Measurements from ENCODE around the gene S100A5. TPM values are rescaled to one million over a fixed set of nuclear protein-coding genes. Genes with fewer than 3 reads are reported as not detected.

The S100A5 gene
- total and polyA plus RNA-seq, 8 donors = not detected

GRCh38 chr1:153495536-153495935, 45.2 kb downstream of the S100A5 start:
- Histone ChIP-seq H3K4me1 (no peaks in the 10 kb centered on the region), H3K27me3 (no peaks in the 10 kb centered on the region), H3K4me3 (no peak overlapping the region), H3K36me3 (no peaks in the 10 kb centered on the region), H3K27ac (no peak overlapping the region), H3K9me3 (no peaks in the 10 kb centered on the region)
- no peak for FAIRE-seq
- ATAC-seq = no peak
- 37 to 48% methylated on average over 6 of the region's 6 CpGs for WGBS, 2 donors
- no peak for TF ChIP-seq CTCF (IDR thresholded peaks at IDR 0.05)
- no peak for DNase-seq
- intact Hi-C loops (cut with DNase I) = loop anchor here in 2 of 3 donors (5.0 kb wide), 1 partner anchor 143 kb away; no protein-coding TSS in a partner anchor

GRCh38 chr1:153494976-153495535, 45.7 kb downstream of the S100A5 start:
- no peak for FAIRE-seq
- Histone ChIP-seq H3K27ac (no peak overlapping the region), H3K27me3 (no peaks in the 10 kb centered on the region), H3K9me3 (no peaks in the 10 kb centered on the region), H3K4me3 (no peak overlapping the region), H3K4me1 (no peaks in the 10 kb centered on the region), H3K36me3 (no peaks in the 10 kb centered on the region)
- intact Hi-C loops (cut with DNase I) = loop anchor here in 2 of 3 donors (5.0 kb wide), 1 partner anchor 143 kb away; no protein-coding TSS in a partner anchor
- DNase-seq = peak; percentile 32 to 90 (median 73)
- TF ChIP-seq CTCF (IDR thresholded peaks at IDR 0.05) = peak; percentile 60 to 88 (median 85)
- 34 to 37% methylated on average over 6 of the region's 6 CpGs for WGBS, 2 donors
- peak in 3 of 4 donors; percentile 72 to 79 (median 78) for ATAC-seq

DNA sequence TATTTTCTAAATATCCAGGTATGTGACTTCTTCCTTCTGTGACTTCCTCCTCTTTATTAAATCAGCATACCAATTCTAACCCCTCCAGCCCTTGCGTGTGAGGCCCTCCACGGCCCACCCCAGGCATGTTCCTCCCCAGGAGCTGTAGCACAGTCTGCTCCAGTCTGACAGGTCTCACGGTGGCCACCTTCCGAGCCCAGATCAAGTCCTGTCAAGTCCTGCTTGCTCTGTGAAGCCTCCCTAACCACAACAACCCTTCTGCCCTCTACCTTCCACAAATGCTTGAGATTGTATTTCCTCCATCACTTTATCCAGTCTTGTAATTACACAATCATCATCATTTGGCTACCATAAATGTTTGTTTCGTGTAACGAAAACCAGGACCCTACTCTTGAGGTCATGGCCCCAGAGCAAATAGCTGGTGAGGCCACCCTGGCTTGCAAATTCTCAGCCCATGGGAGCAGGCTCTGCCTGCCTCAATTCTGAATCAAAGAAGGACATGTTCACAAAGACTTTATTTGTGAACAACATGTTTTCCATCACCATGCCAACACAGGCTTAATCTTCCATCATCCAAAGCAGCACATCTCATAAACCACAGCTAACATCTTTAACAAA, 47.3 kb downstream of the S100A5 start:
- no peak for ATAC-seq

DNA sequence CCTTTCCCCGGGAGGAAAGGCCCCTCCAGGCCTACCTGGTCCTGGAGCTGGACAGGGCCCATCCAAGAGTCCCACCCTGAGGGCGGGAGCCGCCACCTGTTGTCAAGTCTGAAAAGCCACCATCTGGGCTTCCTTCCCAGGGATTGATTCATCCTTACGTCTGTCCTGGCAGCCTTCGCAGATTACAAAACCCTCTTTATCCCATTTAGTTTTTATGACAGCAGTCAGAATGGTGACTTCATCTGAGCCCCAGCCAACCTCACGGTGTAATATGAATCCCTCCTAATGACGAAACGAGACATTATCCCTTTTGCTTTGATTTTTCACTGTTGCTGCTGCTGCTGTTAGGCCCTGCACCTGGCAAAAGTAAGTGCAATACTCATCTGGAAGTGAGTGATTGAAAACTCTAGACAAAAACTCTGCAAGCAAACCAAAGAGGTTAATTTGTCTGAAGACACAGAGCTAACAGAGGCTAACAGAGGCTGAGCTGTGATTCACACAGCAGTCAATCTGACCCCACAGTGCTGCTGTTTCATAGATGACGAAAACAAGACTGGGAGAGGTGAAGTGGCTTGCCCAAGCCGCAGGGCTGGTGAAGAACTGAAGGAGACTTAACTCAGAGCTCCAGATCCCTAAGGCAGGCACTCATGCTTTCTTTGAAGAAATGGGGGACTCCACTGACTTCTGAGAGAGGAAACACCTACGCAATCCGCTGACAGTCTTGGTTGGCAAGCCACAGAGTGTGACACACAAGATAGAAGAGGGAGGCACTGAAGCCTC, 50.3 kb downstream of the S100A5 start:
- no peaks in the 10 kb centered on the region for H3K36me3 ChIP-seq
- intact Hi-C loops (cut with DNase I) = no loop called here
- FAIRE-seq (no peak), DNase-seq (peak in 4 of 6 donors; percentile 30 to 56 (median 40)), ATAC-seq (peak; percentile 60 to 86 (median 78))
- H3K9me3 ChIP-seq = no peaks in the 10 kb centered on the region
- H3K27ac ChIP-seq = peak overlapping the region in 2 of 4 donors; percentile 34 to 45
- WGBS, 2 donors = 35 to 43% methylated on average over 12 of the region's 12 CpGs
- no peaks in the 10 kb centered on the region for H3K4me1 ChIP-seq
- no peaks in the 10 kb centered on the region for H3K27me3 ChIP-seq
- H3K4me3 ChIP-seq = no peak overlapping the region
- no peak for TF ChIP-seq CTCF (IDR thresholded peaks at IDR 0.05)

More for the DNA sequence above, 47.3 kb downstream of the S100A5 start:
- H3K4me3 ChIP-seq = no peak overlapping the region
- no peak for FAIRE-seq
- 79% methylated on average over 6 of the region's 6 CpGs for WGBS, 2 donors
- no peaks in the 10 kb centered on the region for H3K9me3 ChIP-seq
- no peak for DNase-seq
- no peaks in the 10 kb centered on the region for H3K4me1 ChIP-seq
- intact Hi-C loops (cut with DNase I) = no loop called here
- H3K36me3 ChIP-seq = no peaks in the 10 kb centered on the region
- H3K27ac ChIP-seq = no peak overlapping the region
- H3K27me3 ChIP-seq = no peaks in the 10 kb centered on the region
- no peak for TF ChIP-seq CTCF (IDR thresholded peaks at IDR 0.05)
